Endodermal cell (in vitro differentiated cells): Measurements from ENCODE around the gene NCOR1. TPM values are rescaled to one million over a fixed set of nuclear protein-coding genes. Genes with fewer than 3 reads are reported as not detected.
A peak's percentile ranks its signal among the peaks of the same experiment; 100 is the strongest.

Experiments
- DNase-seq: peaks from one replicate; pipeline ENCODE4 v3.0.0-alpha.2; 2017
- H3K27ac ChIP-seq: 2 replicates; pipeline ENCODE4 v1.5.1; 2013; ENCODE audit warnings: mild to moderate bottlenecking, low read depth, low read length, moderate library complexity
- H3K27me3 ChIP-seq: 2 replicates; pipeline ENCODE4 v1.6.1; 2013; ENCODE audit warnings: mild to moderate bottlenecking, low read length, moderate library complexity; ENCODE audit not compliant: insufficient read depth, control insufficient read depth, poor library complexity, severe bottlenecking
- H3K36me3 ChIP-seq: 2 replicates; pipeline ENCODE4 v1.7.0; 2013; ENCODE audit warnings: mild to moderate bottlenecking, low read length, moderate library complexity; ENCODE audit not compliant: control insufficient read depth, insufficient read depth
- H3K4me1 ChIP-seq: one replicate; pipeline ENCODE4 v1.7.0; 2013; ENCODE audit warnings: low read length; ENCODE audit not compliant: control insufficient read depth, insufficient read depth
- H3K4me3 ChIP-seq: 2 replicates; pipeline ENCODE4 v1.5.1; 2013; ENCODE audit warnings: mild to moderate bottlenecking, low read length, moderate library complexity
- H3K9ac ChIP-seq: 2 replicates; pipeline ENCODE4 v1.6.1; 2013; ENCODE audit warnings: mild to moderate bottlenecking, low read length, moderate library complexity; ENCODE audit not compliant: poor library complexity, severe bottlenecking; ENCODE audit errors: extremely low read depth
- H3K9me3 ChIP-seq: 2 replicates; pipeline ENCODE4 v1.6.1; 2013; ENCODE audit warnings: mild to moderate bottlenecking, low read length, moderate library complexity; ENCODE audit not compliant: control insufficient read depth
- H3K27ac Mint-ChIP-seq: 2 replicates; pipeline ENCODE4 v1.8.0; 2020; ENCODE audit warnings: mixed read lengths
- H3K27me3 Mint-ChIP-seq: 2 replicates; pipeline ENCODE4 v1.8.0; 2021; ENCODE audit warnings: mild to moderate bottlenecking, mixed read lengths; ENCODE audit not compliant: insufficient read depth
- H3K36me3 Mint-ChIP-seq: 2 replicates; pipeline ENCODE4 v1.8.0; 2020; ENCODE audit warnings: low read depth, mixed read lengths
- H3K4me1 Mint-ChIP-seq: 2 replicates; pipeline ENCODE4 v1.8.0; 2020; ENCODE audit warnings: mixed read lengths
- H3K4me3 Mint-ChIP-seq: 2 replicates; pipeline ENCODE4 v1.8.0; 2020; ENCODE audit warnings: mild to moderate bottlenecking, moderate library complexity, mixed read lengths
- H3K9me3 Mint-ChIP-seq: 2 replicates; pipeline ENCODE4 v1.8.0; 2020; ENCODE audit warnings: mild to moderate bottlenecking, mixed read lengths
- WGBS, 2 experiments: methylation state at CpG; one replicate each; pipeline versions ENCODE4 v1.1.5 to v1.1.7; 2013; ENCODE audit warnings: missing lambda C conversion rate in 2 of 2, mixed read lengths in 1 of 2; ENCODE audit not compliant: insufficient coverage in 1 of 2, insufficient read length in 1 of 2; 5-methylcytosine and 5-hydroxymethylcytosine counted together
- total RNA-seq, 2 donors: library from RNA; stranded (reverse); fragmentation: NEBNext Ultra II Directional in 1 of 2; extraction: Animal tissue kit (Norgen Biotek cat#: 25700) in 1 of 2; gene quantifications; 2 replicates in 1 of 2; 3 replicates in 1 of 2; pipeline ENCODE4 v1.2.1, GENCODE V29; 2021
- TF ChIP-seq, protein P1 (sequence below): fragments of 200-600 bp; sonication (generic); conservative IDR thresholded peaks from 2 replicates; pipeline ENCODE4 v1.5.0; 2021; ENCODE audit warnings: antibody characterized with exemption, mild to moderate bottlenecking

The NCOR1 gene
- total RNA-seq, 2 donors from 2014 or later: 112 to 141 TPM

DNA sequence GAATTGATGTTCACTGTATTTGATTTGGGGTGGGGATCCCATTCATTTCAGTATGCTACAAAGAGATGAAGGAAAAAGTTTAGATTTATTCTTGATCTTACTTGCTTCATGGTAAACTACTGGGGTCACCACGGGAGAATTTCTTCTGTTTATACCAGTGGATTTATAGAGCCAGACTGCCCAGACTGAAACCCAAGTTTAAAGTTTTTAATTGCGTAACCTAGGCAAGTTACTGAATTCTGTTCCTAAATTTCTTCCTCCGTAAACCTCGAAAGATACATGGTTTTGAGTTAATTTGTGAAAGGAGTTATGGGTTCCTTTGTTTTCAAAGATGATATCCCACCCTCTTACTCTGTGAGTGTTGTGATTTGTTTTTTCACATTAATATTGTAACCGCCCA, 28.1 kb upstream of the NCOR1 start:
- Mint-ChIP-seq H3K36me3 (peaks cover 11% of the 10 kb centered on the region), H3K9me3 (no peaks in the 10 kb centered on the region), H3K4me3 (no peak overlapping the region), H3K27me3 (no peaks in the 10 kb centered on the region), H3K27ac (peak overlapping the region; percentile 46), H3K4me1 (peaks cover 5% of the 10 kb centered on the region)
- peak; percentile 4 for DNase-seq
- H3K27ac ChIP-seq: peak overlapping the region; percentile 3
- no peak overlapping the region for H3K4me3 ChIP-seq
- no peaks in the 10 kb centered on the region for H3K9me3 ChIP-seq
- no peaks in the 10 kb centered on the region for H3K27me3 ChIP-seq
- H3K36me3 ChIP-seq: no peaks in the 10 kb centered on the region
- TF ChIP-seq, protein P1, sequence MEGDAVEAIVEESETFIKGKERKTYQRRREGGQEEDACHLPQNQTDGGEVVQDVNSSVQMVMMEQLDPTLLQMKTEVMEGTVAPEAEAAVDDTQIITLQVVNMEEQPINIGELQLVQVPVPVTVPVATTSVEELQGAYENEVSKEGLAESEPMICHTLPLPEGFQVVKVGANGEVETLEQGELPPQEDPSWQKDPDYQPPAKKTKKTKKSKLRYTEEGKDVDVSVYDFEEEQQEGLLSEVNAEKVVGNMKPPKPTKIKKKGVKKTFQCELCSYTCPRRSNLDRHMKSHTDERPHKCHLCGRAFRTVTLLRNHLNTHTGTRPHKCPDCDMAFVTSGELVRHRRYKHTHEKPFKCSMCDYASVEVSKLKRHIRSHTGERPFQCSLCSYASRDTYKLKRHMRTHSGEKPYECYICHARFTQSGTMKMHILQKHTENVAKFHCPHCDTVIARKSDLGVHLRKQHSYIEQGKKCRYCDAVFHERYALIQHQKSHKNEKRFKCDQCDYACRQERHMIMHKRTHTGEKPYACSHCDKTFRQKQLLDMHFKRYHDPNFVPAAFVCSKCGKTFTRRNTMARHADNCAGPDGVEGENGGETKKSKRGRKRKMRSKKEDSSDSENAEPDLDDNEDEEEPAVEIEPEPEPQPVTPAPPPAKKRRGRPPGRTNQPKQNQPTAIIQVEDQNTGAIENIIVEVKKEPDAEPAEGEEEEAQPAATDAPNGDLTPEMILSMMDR: no peak
- no peak overlapping the region for H3K9ac ChIP-seq
- no peaks in the 10 kb centered on the region for H3K4me1 ChIP-seq
- 90 to 96% methylated on average over 5 of the region's 5 CpGs for WGBS, 2 experiments

GRCh38 chr17:16241906-16242399, 26.6 kb upstream of the NCOR1 start:
- H3K9me3 ChIP-seq: no peaks in the 10 kb centered on the region
- no peaks in the 10 kb centered on the region for H3K9me3 Mint-ChIP-seq
- no peaks in the 10 kb centered on the region for H3K4me1 ChIP-seq
- no peak for DNase-seq
- no peaks in the 10 kb centered on the region for H3K36me3 ChIP-seq
- no peak overlapping the region for H3K9ac ChIP-seq
- TF ChIP-seq, protein P1: no peak
- no peak overlapping the region for H3K4me3 ChIP-seq
- peaks cover 8% of the 10 kb centered on the region for H3K36me3 Mint-ChIP-seq
- H3K27me3 Mint-ChIP-seq: no peaks in the 10 kb centered on the region
- H3K27ac Mint-ChIP-seq: no peak overlapping the region
- H3K27me3 ChIP-seq: no peaks in the 10 kb centered on the region
- H3K27ac ChIP-seq: no peak overlapping the region
- no peak overlapping the region for H3K4me3 Mint-ChIP-seq
- peaks cover 5% of the 10 kb centered on the region for H3K4me1 Mint-ChIP-seq

- Histone ChIP-seq H3K36me3 (peaks cover 9% of the 10 kb centered on the region), H3K27me3 (no peaks in the 10 kb centered on the region), H3K9ac (no peak overlapping the region), H3K9me3 (no peaks in the 10 kb centered on the region), H3K4me1 (no peaks in the 10 kb centered on the region), H3K27ac (no peak overlapping the region), H3K4me3 (no peak overlapping the region)
- Mint-ChIP-seq H3K4me1 (peaks cover 5% of the 10 kb centered on the region), H3K27me3 (no peaks in the 10 kb centered on the region), H3K9me3 (no peaks in the 10 kb centered on the region), H3K4me3 (no peak overlapping the region), H3K27ac (no peak overlapping the region), H3K36me3 (peaks cover 17% of the 10 kb centered on the region)
- DNase-seq: no peak
- WGBS, 2 experiments: 94% methylated on average over 2 to 3 of the region's 3 CpGs
- TF ChIP-seq, protein P1: no peak
Measured at GRCh38 chr17:16239931-16240330, 24.6 kb upstream of the NCOR1 start.
